MG63 (cell line): ENCODE measurements around the gene MMP15. TPM values are rescaled to one million over a fixed set of nuclear protein-coding genes. Genes with fewer than 3 reads are reported as not detected.
"Not testable (repeated sequence)": the region's sequence is repeated elsewhere in the genome, so short reads cannot be mapped to it uniquely, and the experiment has no call there.

Experiments
- DNase-seq: peaks from one replicate; pipeline ENCODE4 v3.0.0-alpha.2; 2020
- H3K27me3 ChIP-seq: fragments of 250-450 bp; sonication (Bioruptor Pico); 2 replicates; pipeline ENCODE4 v1.5.1; 2020; ENCODE audit warnings: mild to moderate bottlenecking, moderate library complexity
- H3K36me3 ChIP-seq: fragments of 250-450 bp; sonication (Bioruptor Pico); 2 replicates; pipeline ENCODE4 v1.5.1; 2020; ENCODE audit warnings: mild to moderate bottlenecking, moderate library complexity
- H3K4me3 ChIP-seq: fragments of 250-450 bp; sonication (Bioruptor Pico); 2 replicates; pipeline ENCODE4 v1.5.1; 2020; ENCODE audit warnings: mild to moderate bottlenecking, moderate library complexity
- H3K9me3 ChIP-seq: fragments of 250-450 bp; sonication (Bioruptor Pico); 2 replicates; pipeline ENCODE4 v1.5.1; 2020; ENCODE audit warnings: mild to moderate bottlenecking, moderate library complexity
- total RNA-seq: library from RNA; depleted of rRNA; stranded (reverse); fragments of >200 nt; shearing (Covaris generic); gene quantifications from 2 replicates; pipeline ENCODE4 v1.2.3, GENCODE V29; 2014; ENCODE audit warnings: low replicate concordance

MMP15 gene
- total RNA-seq, 1 experiment from 2014 or later = 14.5 TPM

GRCh38 chr16:58004736-58005135, 20.8 kb upstream of the MMP15 start:
- peak; percentile 96 for DNase-seq
- H3K4me3 ChIP-seq, H3K27me3 ChIP-seq, H3K9me3 ChIP-seq: not testable (repeated sequence)
- H3K36me3 ChIP-seq = peaks cover 40% of the 10 kb centered on the region

- no peak for DNase-seq
- Histone ChIP-seq H3K4me3 (no peak overlapping the region), H3K27me3 (no peaks in the 10 kb centered on the region), H3K36me3 (peaks cover 48% of the 10 kb centered on the region), H3K9me3 (peaks cover 5% of the 10 kb centered on the region; the same call in 1 of the 2 replicates)
Measured at GRCh38 chr16:58009856-58010416, 15.6 kb upstream of the MMP15 start.

- Histone ChIP-seq H3K9me3 (peaks cover 5% of the 10 kb centered on the region; the same call in 1 of the 2 replicates), H3K4me3 (no peak overlapping the region), H3K27me3 (no peaks in the 10 kb centered on the region), H3K36me3 (peaks cover 47% of the 10 kb centered on the region)
- DNase-seq = no peak
Measured at GRCh38 chr16:58010886-58011285, 14.7 kb upstream of the MMP15 start.

GRCh38 chr16:58011652-58012051, 13.9 kb upstream of the MMP15 start:
- Histone ChIP-seq H3K9me3 (peaks cover 3% of the 10 kb centered on the region; the same call in 1 of the 2 replicates), H3K27me3 (no peaks in the 10 kb centered on the region), H3K4me3 (no peak overlapping the region), H3K36me3 (peaks cover 42% of the 10 kb centered on the region)
- DNase-seq = no peak

GRCh38 chr16:58012481-58012880, 13.1 kb upstream of the MMP15 start:
- no peak for DNase-seq
- Histone ChIP-seq H3K4me3 (no peak overlapping the region), H3K36me3 (peaks cover 34% of the 10 kb centered on the region), H3K9me3 (peaks cover 2% of the 10 kb centered on the region; the same call in 1 of the 2 replicates), H3K27me3 (no peaks in the 10 kb centered on the region)

- DNase-seq = no peak
- no peaks in the 10 kb centered on the region for H3K27me3 ChIP-seq
- peaks cover 32% of the 10 kb centered on the region for H3K36me3 ChIP-seq
- H3K9me3 ChIP-seq = no peaks in the 10 kb centered on the region
- H3K4me3 ChIP-seq = no peak overlapping the region
Measured at GRCh38 chr16:58013201-58013956, 12.2 kb upstream of the MMP15 start.

- DNase-seq = no peak
- Histone ChIP-seq H3K4me3 (no peak overlapping the region), H3K27me3 (no peaks in the 10 kb centered on the region), H3K36me3 (peaks cover 24% of the 10 kb centered on the region), H3K9me3 (no peaks in the 10 kb centered on the region)
Measured at GRCh38 chr16:58016840-58017446, 8.6 kb upstream of the MMP15 start.

DNA sequence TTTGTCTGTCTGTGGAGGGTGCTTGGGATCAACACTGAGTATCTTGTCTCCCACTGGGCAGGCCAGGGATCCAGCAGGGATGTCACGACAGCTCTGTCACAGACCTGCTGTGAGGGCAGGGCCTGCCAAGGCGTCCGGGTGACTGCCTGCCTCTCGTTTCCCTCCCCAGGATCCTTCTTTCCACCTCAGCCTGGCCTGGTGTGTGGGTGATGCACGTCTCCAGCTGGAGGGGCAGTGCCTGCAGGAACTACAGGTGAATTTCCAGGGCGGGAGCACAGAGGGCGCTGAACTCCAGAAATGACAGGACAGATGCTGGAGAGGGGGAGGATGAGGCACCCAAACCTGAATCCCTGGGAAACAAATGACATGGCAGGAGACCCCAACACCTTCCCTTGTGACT, 6.8 kb upstream of the MMP15 start:
- H3K4me3 ChIP-seq = no peak overlapping the region
- DNase-seq = no peak
- no peaks in the 10 kb centered on the region for H3K9me3 ChIP-seq
- H3K27me3 ChIP-seq = no peaks in the 10 kb centered on the region
- peaks cover 15% of the 10 kb centered on the region for H3K36me3 ChIP-seq

- no peak overlapping the region for H3K4me3 ChIP-seq
- no peaks in the 10 kb centered on the region for H3K9me3 ChIP-seq
- no peak for DNase-seq
- no peaks in the 10 kb centered on the region for H3K27me3 ChIP-seq
- H3K36me3 ChIP-seq = peaks cover 11% of the 10 kb centered on the region
Measured at GRCh38 chr16:58019866-58020538, 5.6 kb upstream of the MMP15 start.

- DNase-seq = peak; percentile 61
- H3K27me3 ChIP-seq = no peaks in the 10 kb centered on the region
- H3K4me3 ChIP-seq = no peak overlapping the region
- no peaks in the 10 kb centered on the region for H3K9me3 ChIP-seq
- peaks cover 6% of the 10 kb centered on the region; the same call in 1 of the 2 replicates for H3K36me3 ChIP-seq
Measured at GRCh38 chr16:58020628-58021521, 4.7 kb upstream of the MMP15 start.

- DNase-seq = peak; percentile 84
- Histone ChIP-seq H3K4me3 (no peak overlapping the region), H3K36me3 (0 out of 2 replicates have a peak, but pooled peaks cover 5% of the 10 kb centered on the region), H3K9me3 (no peaks in the 10 kb centered on the region), H3K27me3 (peaks cover 6% of the 10 kb centered on the region)
Measured at GRCh38 chr16:58021661-58022551, 3.6 kb upstream of the MMP15 start.

DNA sequence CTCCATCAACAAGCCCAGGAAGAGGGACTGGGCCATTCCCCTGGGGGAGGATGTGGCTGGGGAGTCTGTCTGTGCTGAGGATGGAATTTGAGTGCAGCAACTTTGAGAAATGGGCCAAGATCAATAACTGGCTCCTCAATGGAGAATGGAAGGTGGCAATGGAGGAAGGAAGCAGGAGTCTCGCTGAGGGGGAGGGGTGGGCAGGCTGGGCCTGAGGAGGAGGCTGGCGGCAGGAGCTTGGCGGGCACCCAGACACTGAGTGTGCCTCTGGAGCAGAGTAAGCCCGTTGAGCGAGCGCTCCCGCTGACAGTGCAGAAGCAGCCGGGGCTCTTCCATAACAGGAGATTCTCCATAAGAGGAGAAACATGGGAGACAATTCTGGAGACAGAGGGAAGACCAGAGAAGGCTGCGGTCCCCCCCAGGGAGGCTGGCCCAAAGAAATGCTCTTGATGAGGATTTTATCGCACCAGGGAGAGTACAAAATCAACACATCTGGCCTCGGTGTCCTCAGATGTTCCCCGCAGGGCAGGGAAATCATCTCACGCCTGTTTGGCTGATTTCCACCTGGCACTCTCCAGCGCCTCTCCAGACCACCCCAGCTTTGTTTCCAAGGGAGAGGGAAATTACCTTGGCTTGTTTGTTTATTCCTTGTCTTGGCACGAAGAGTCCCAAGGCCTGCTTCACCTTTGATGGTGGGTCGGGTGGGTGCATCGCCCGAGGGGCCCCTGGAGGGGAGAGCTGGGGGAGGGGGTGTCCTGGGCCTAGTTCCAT, 2.8 kb upstream of the MMP15 start:
- Histone ChIP-seq H3K27me3 (peaks cover 7% of the 10 kb centered on the region), H3K9me3 (no peaks in the 10 kb centered on the region), H3K36me3 (0 out of 2 replicates have a peak, but pooled peaks cover 5% of the 10 kb centered on the region), H3K4me3 (no peak overlapping the region)
- DNase-seq = peak; percentile 98

DNA sequence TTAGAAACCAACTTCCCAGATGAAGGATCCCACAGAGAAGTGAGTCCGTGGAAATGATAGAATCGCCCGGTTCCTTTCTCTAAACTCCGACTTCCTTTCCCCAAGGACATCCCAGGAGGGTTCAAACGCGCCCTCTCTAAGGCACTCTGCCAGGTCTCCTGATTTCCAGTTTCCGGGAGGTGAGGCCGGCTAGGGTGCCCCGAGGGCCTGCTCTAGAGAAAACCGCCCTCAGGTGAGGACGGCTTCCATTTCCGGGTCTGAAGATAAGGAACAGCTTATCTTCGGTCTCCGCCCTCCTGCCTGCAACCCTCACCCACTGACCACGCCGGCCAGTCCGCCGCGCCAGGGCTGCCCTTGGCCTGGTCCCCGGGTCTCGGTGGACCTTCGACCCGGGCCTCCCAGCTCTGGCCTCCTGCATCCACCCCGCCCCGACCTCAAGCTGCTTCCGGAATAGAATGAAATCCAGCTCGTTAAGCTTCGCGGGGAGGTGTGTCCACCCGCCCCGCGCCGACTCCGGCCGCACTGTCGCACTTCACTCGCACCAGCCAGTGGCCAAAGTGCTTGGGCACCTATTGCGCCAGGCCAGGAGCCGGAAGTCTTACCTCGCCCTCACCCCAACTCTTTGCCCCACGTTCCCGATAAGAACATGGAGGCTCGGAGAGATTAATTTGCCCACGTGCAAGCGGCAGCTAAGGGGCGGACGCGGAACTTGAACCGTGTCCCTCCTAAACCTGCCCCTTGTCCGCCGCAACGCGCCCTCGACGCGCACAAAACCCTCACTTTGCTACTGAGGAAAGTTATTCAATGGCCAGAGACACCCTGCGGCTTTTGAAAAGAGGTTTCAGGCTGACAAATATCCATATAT, 836 bp upstream of the MMP15 start:
- no peak for DNase-seq
- 0 out of 2 replicates have a peak, but pooled peaks cover 5% of the 10 kb centered on the region for H3K36me3 ChIP-seq
- no peaks in the 10 kb centered on the region for H3K9me3 ChIP-seq
- peak overlapping the region; percentile 57 for H3K4me3 ChIP-seq
- peaks cover 7% of the 10 kb centered on the region for H3K27me3 ChIP-seq

DNA sequence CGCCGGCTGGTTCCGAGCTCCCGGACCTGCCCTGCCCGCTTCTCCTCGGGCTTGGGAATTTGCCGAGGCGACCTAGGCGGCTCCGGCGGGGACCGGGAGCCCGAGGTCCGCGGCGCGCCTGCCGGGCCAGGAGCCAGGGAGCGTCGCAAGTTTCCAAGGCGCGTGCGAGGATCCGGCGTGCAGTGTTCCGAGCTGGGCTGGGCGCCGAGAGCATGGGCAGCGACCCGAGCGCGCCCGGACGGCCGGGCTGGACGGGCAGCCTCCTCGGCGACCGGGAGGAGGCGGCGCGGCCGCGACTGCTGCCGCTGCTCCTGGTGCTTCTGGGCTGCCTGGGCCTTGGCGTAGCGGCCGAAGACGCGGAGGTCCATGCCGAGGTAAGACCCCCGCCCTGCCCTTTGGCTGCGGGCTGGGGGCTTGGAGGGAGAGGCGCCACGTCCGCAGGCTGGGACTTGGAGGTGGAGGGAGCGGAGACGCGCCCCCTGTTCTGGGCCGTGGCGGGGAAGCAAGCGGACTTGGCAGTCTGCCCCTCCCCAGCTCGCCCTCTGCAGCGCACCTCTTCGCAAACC, 668 bp downstream of the MMP15 start:
- Histone ChIP-seq H3K4me3 (peak overlapping the region; percentile 57), H3K27me3 (peaks cover 7% of the 10 kb centered on the region), H3K36me3 (no peaks in the 10 kb centered on the region), H3K9me3 (no peaks in the 10 kb centered on the region)
- peak; percentile 81 for DNase-seq
